WTC11 (cell line): ENCODE measurements around the gene PRICKLE3.

Source experiments
- CTCF ChIP-seq: fragments of 200-600 bp; IDR thresholded peaks from 2 replicates; pipeline ENCODE4 v1.8.0; 2022; ENCODE audit warnings: antibody characterized with exemption
- NR3C1 ChIP-seq: sonication (generic); formaldehyde crosslinking; conservative IDR thresholded peaks from 2 replicates; pipeline ENCODE4 v1.8.1; 2023; ENCODE audit warnings: low read depth, mild to moderate bottlenecking, missing genetic modification reagents
- SP1 ChIP-seq: sonication (generic); formaldehyde crosslinking; conservative IDR thresholded peaks from 2 replicates; pipeline ENCODE4 v1.8.1; 2022; ENCODE audit warnings: missing genetic modification reagents
- USF1 ChIP-seq: sonication (generic); formaldehyde crosslinking; IDR thresholded peaks from 2 replicates; pipeline ENCODE4 v1.8.0; 2022; ENCODE audit warnings: mild to moderate bottlenecking, missing genetic modification reagents
- USF2 ChIP-seq: sonication (generic); formaldehyde crosslinking; IDR thresholded peaks from 2 replicates; pipeline ENCODE4 v1.8.1; 2023; ENCODE audit warnings: mild to moderate bottlenecking, missing genetic modification reagents, moderate library complexity

- TF ChIP-seq CTCF (no peak), NR3C1 (CRISPR knock-in tag) (no peak), USF1 (CRISPR knock-in tag) (no peak), USF2 (no peak), SP1 (no peak)
These were observed 40.8 kb upstream of the PRICKLE3 start for GRCh38 chrX:49226946-49227345.
